Uterus (tissue), 4 donors: ENCODE measurements around the gene HCN2. TPM values are rescaled to one million over a fixed set of nuclear protein-coding genes. Genes with fewer than 3 reads are reported as not detected.
"Not testable (repeated sequence)": the region's sequence is repeated elsewhere in the genome, so short reads cannot be mapped to it uniquely, and the experiment has no call there.

Experiments used
- DNase-seq, 2 donors: peaks; one replicate each; pipeline ENCODE4 v3.0.0-alpha.2; 2019 to 2020
- H3K27ac ChIP-seq, 2 donors: fragments of 200-600 bp; sonication (generic); 1 replicate in 1 of 2; 2 replicates in 1 of 2; pipeline ENCODE4 v1.5.1; 2016 to 2018
- H3K27me3 ChIP-seq, 2 donors: fragments of 200-600 bp; sonication (generic); one replicate each; pipeline ENCODE4 v1.5.1; 2018 to 2019; ENCODE audit warnings: control low read depth in 1 of 2
- H3K36me3 ChIP-seq, 2 donors: fragments of 200-600 bp; sonication (generic); one replicate each; pipeline ENCODE4 v1.5.1; 2019; ENCODE audit warnings: control low read depth in 1 of 2
- H3K4me1 ChIP-seq, 2 donors: fragments of 200-600 bp; sonication (generic); one replicate each; pipeline ENCODE4 v1.5.1; 2018 to 2019; ENCODE audit warnings: control low read depth in 1 of 2
- H3K4me3 ChIP-seq, 2 donors: fragments of 200-600 bp; sonication (generic); 1 replicate in 1 of 2; 2 replicates in 1 of 2; pipeline ENCODE4 v1.5.1; 2018 to 2019; ENCODE audit warnings: mild to moderate bottlenecking in 1 of 2
- H3K9me3 ChIP-seq, 2 donors: fragments of 200-600 bp; sonication (generic); one replicate each; pipeline ENCODE4 v1.5.1; 2019; ENCODE audit warnings: control low read depth in 1 of 2
- CTCF ChIP-seq, 4 experiments: fragments of 200-600 bp in 2 of 4; fragments of 450-650 bp in 2 of 4; sonication (generic) in 2 of 4; IDR thresholded peaks; one replicate each; pipeline ENCODE4 v1.5.1; 2016 to 2019; ENCODE audit warnings: antibody characterized with exemption in 4 of 4, mild to moderate bottlenecking in 2 of 4, moderate library complexity in 1 of 4
- POLR2A ChIP-seq, 2 donors: fragments of 450-650 bp; IDR thresholded peaks; one replicate each; pipeline ENCODE4 v1.6.1; 2016; ENCODE audit warnings: antibody characterized with exemption in 2 of 2, mild to moderate bottlenecking in 1 of 2, moderate library complexity in 1 of 2
- intact Hi-C: fragments of 100-400 bp; cut with DNase I; formaldehyde crosslinking; loops from one replicate; pipeline ENCODE4 v1.15.1; 2023; ENCODE audit warnings: low total_unique reads
- total RNA-seq, 4 donors: library from RNA; depleted of rRNA in 3 of 4; stranded (reverse); fragments of >200 nt in 3 of 4; gene quantifications; one replicate each; pipeline versions ENCODE4 v1.1.0 to v1.2.4, GENCODE V29; 2014 to 2023
- donor health status: DM: yes; HTN: yes; CAD: no.

The HCN2 gene
- total RNA-seq, 4 donors from 2014 or later = 0.83 TPM; not detected in 3

GRCh38 chr19:622666-623065 is 33.0 kb downstream of the HCN2 start:
- DNase-seq = no peak
- H3K36me3 ChIP-seq = no peaks in the 10 kb centered on the region
- H3K9me3 ChIP-seq = no peaks in the 10 kb centered on the region
- no peaks in the 10 kb centered on the region for H3K4me1 ChIP-seq
- no peak for TF ChIP-seq CTCF (IDR thresholded peaks at IDR 0.05)
- no peak for TF ChIP-seq POLR2A (IDR thresholded peaks at IDR 0.05)
- H3K27me3 ChIP-seq = no peaks in the 10 kb centered on the region
- no peak overlapping the region for H3K4me3 ChIP-seq
- H3K27ac ChIP-seq = no peak overlapping the region
- intact Hi-C loops = no loop called here

GRCh38 chr19:623175-623916 is 33.7 kb downstream of the HCN2 start:
- no peaks in the 10 kb centered on the region for H3K4me1 ChIP-seq
- H3K27me3 ChIP-seq = no peaks in the 10 kb centered on the region
- H3K36me3 ChIP-seq = no peaks in the 10 kb centered on the region
- no peaks in the 10 kb centered on the region for H3K9me3 ChIP-seq
- no peak for DNase-seq
- no peak for TF ChIP-seq POLR2A (IDR thresholded peaks at IDR 0.05)
- TF ChIP-seq CTCF (IDR thresholded peaks at IDR 0.05) = no peak
- intact Hi-C loops = no loop called here
- H3K27ac ChIP-seq = no peak overlapping the region
- H3K4me3 ChIP-seq = no peak overlapping the region

GRCh38 chr19:623974-624373 is 34.3 kb downstream of the HCN2 start:
- H3K4me3 ChIP-seq = no peak overlapping the region
- no peak for TF ChIP-seq CTCF (IDR thresholded peaks at IDR 0.05)
- TF ChIP-seq POLR2A (IDR thresholded peaks at IDR 0.05) = no peak
- no peaks in the 10 kb centered on the region for H3K4me1 ChIP-seq
- DNase-seq = no peak
- H3K27me3 ChIP-seq = no peaks in the 10 kb centered on the region
- H3K36me3 ChIP-seq = no peaks in the 10 kb centered on the region
- intact Hi-C loops = no loop called here
- H3K9me3 ChIP-seq = no peaks in the 10 kb centered on the region
- H3K27ac ChIP-seq = no peak overlapping the region

- intact Hi-C loops = no loop called here
- TF ChIP-seq POLR2A (IDR thresholded peaks at IDR 0.05) (no peak), CTCF (IDR thresholded peaks at IDR 0.05) (no peak)
- H3K36me3 ChIP-seq = no peaks in the 10 kb centered on the region
- DNase-seq = no peak
- no peak overlapping the region for H3K4me3 ChIP-seq
- H3K27me3 ChIP-seq = no peaks in the 10 kb centered on the region
- H3K27ac ChIP-seq = no peak overlapping the region
- no peaks in the 10 kb centered on the region for H3K9me3 ChIP-seq
- no peaks in the 10 kb centered on the region for H3K4me1 ChIP-seq
Observed at GRCh38 chr19:624433-625109, 34.9 kb downstream of the HCN2 start.

GRCh38 chr19:625257-625656 is 35.6 kb downstream of the HCN2 start:
- intact Hi-C loops = no loop called here
- Histone ChIP-seq H3K36me3 (no peaks in the 10 kb centered on the region), H3K27me3 (no peaks in the 10 kb centered on the region), H3K9me3 (no peaks in the 10 kb centered on the region), H3K27ac (no peak overlapping the region), H3K4me3 (no peak overlapping the region), H3K4me1 (no peaks in the 10 kb centered on the region)
- no peak for DNase-seq
- TF ChIP-seq CTCF (IDR thresholded peaks at IDR 0.05) (no peak), POLR2A (IDR thresholded peaks at IDR 0.05) (no peak)

GRCh38 chr19:626566-626965 is 36.9 kb downstream of the HCN2 start:
- H3K27me3 ChIP-seq, H3K36me3 ChIP-seq, H3K4me1 ChIP-seq, H3K4me3 ChIP-seq, H3K27ac ChIP-seq, intact Hi-C loops, DNase-seq, H3K9me3 ChIP-seq: not testable (repeated sequence)
